PC-3 (cell line): Measurements from ENCODE around the gene NIPSNAP2.

Experiments
- CTCF ChIP-seq: fragments of 300-600 bp; sonication (generic); conservative IDR thresholded peaks from 2 replicates; pipeline ENCODE4 v1.5.1; 2017; ENCODE audit warnings: antibody characterized with exemption, low read depth, mild to moderate bottlenecking, low read length
- EZH2phosphoT487 ChIP-seq: fragments of 300-600 bp; sonication (generic); IDR thresholded peaks from 2 replicates; pipeline ENCODE4 v1.6.1; 2018; ENCODE audit warnings: mild to moderate bottlenecking, antibody characterized with exemption, low read length, borderline replicate concordance

- TF ChIP-seq EZH2phosphoT487: no peak
- TF ChIP-seq CTCF: no peak
Measured at GRCh38 chr7:56028942-56029630, 64.7 kb downstream of the NIPSNAP2 start.
